Body of pancreas (tissue), 4 donors: ENCODE measurements around the gene SH2D3C.

Experiments
- CTCF ChIP-seq, 7 experiments: fragments of 450-650 bp in 4 of 7; fragments of 200-600 bp in 3 of 7; sonication (generic) in 3 of 7; IDR thresholded peaks; one replicate each; pipeline ENCODE4 v1.5.1; 2016 to 2019; ENCODE audit warnings: antibody characterized with exemption in 7 of 7
- POLR2A ChIP-seq, 3 donors: fragments of 450-650 bp; IDR thresholded peaks; one replicate each; pipeline ENCODE4 v1.6.1; 2016; ENCODE audit warnings: antibody characterized with exemption in 3 of 3, mild to moderate bottlenecking in 2 of 3

- TF ChIP-seq CTCF (IDR thresholded peaks at IDR 0.05) = no peak
- TF ChIP-seq POLR2A (IDR thresholded peaks at IDR 0.05) = no peak
Measured at GRCh38 chr9:127735530-127736185, 42.8 kb downstream of the SH2D3C start.
